HFF-Myc (cell line): ENCODE data around the gene TRIL.

Source experiments
- DNase-seq: peaks from one replicate; pipeline ENCODE4 v3.0.0-alpha.2; 2011; ENCODE audit warnings: low read depth; ENCODE audit errors: extremely low read depth
- H3K4me3 ChIP-seq: replicated peaks from 2 replicates; pipeline ENCODE4 v1.5.1; 2011; ENCODE audit warnings: low read depth, mild to moderate bottlenecking, control low read depth, low read length
- CTCF ChIP-seq: IDR thresholded peaks from 2 replicates; pipeline ENCODE4 v1.5.1; 2012; ENCODE audit warnings: mild to moderate bottlenecking, low read depth, low read length, control low read depth; ENCODE audit errors: missing control alignments

TRIL gene

DNA sequence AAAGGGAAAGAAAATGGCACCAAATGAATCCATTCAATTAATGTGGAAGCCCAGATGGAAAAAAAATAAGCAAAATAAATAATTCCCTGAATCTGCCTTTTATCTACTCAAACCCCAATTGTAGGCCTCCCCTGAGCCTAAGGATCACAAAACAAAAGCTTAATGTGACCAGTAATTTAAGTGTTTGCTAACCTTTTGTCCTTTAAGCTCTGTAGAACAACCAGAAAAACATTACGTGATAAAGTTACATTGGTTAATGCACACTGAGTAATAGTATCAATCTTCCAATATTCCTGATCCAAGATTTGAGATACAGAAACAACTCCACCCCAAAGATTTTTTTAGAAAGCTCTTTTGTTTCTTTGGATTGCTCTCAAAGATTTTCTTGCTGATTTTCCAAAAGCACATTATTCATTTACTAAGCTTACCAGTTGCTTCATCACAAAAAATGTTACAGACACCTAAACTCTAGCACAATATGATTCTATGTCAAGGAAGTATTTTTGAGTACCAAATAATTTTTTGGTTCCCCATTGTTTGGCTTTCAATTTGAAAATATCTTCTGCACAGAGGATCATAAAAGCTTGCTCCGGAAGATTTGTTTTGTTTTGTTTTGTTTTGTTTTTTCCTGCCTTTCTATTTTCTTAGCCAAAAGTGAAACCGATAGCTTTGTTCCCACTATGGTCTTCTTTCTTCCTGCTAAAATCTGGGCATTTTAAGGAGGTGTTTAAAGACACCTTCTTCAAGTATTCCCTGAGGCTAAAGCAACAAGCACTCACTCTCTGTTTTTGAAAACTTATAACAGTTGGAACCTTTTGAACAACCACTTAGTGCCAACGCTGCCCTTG lies 54.2 kb downstream of the TRIL start:
- peak overlapping the region; percentile 22 for H3K4me3 ChIP-seq
- DNase-seq, result no peak
- TF ChIP-seq CTCF, result no peak
